WERI-Rb-1 (cell line): ENCODE measurements around the gene ZNF749.
A peak's percentile ranks its signal among the peaks of the same experiment; 100 is the strongest.

Experiments
- DNase-seq: peaks from one replicate; pipeline ENCODE4 v3.0.0-alpha.2; 2020
- H3K27ac ChIP-seq: fragments of 250-450 bp; sonication (Bioruptor Pico); 2 replicates; pipeline ENCODE4 v1.5.1; 2020; ENCODE audit warnings: mild to moderate bottlenecking, moderate library complexity
- H3K27me3 ChIP-seq: fragments of 250-450 bp; sonication (Bioruptor Pico); 2 replicates; pipeline ENCODE4 v1.5.1; 2021; ENCODE audit warnings: mild to moderate bottlenecking, low read depth, moderate library complexity; ENCODE audit not compliant: insufficient read depth, severe bottlenecking
- H3K36me3 ChIP-seq: fragments of 250-450 bp; sonication (Bioruptor Pico); 2 replicates; pipeline ENCODE4 v1.5.1; 2020; ENCODE audit warnings: mild to moderate bottlenecking, moderate library complexity
- H3K4me3 ChIP-seq: 2 replicates; pipeline ENCODE4 v1.5.1; 2011; ENCODE audit warnings: low read depth, mild to moderate bottlenecking, control low read depth, low read length
- H3K9me3 ChIP-seq: fragments of 250-450 bp; sonication (Bioruptor Pico); 2 replicates; pipeline ENCODE4 v1.5.1; 2021; ENCODE audit warnings: mild to moderate bottlenecking, moderate library complexity; ENCODE audit not compliant: severe bottlenecking
- TF ChIP-seq, protein P1 (sequence below): IDR thresholded peaks from 2 replicates; pipeline ENCODE4 v1.5.1; 2011; ENCODE audit warnings: low read depth, mild to moderate bottlenecking, control low read depth, inconsistent platforms, low read length

The ZNF749 gene

DNA sequence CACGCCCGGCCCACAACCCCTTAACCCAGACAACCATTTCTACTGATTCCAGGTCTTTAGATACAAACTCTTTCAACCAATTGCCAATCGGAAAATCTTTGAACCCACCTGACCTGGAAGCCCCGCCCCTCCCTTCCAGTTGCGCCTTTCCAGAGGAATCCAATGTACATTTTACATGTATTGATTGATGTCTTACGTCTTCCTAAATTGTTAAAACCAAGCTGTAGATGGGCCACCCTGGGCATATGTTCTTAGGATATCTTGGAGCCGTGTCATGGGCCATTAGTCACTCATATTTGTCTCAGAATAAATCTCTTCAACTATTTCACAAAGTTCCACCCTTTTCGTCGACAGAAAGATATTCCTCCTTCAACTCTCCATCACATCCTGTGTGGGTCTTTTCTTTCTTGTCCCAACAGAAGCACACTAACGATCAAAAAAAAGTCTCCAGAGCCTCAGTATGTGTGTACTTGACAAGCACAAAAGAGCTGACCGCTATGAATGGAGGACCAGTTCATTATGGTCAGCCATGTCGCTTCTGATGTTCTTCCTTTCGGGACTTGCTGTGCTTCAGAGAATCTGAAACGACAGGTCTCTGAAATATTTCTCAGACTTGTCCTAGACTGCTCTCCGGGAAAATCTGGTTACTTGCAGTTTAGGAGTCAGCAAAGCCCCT lies 601 bp upstream of the ZNF749 start:
- peak overlapping the region; percentile 57 for H3K4me3 ChIP-seq
- peaks cover 2% of the 10 kb centered on the region for H3K9me3 ChIP-seq
- TF ChIP-seq, protein P1, sequence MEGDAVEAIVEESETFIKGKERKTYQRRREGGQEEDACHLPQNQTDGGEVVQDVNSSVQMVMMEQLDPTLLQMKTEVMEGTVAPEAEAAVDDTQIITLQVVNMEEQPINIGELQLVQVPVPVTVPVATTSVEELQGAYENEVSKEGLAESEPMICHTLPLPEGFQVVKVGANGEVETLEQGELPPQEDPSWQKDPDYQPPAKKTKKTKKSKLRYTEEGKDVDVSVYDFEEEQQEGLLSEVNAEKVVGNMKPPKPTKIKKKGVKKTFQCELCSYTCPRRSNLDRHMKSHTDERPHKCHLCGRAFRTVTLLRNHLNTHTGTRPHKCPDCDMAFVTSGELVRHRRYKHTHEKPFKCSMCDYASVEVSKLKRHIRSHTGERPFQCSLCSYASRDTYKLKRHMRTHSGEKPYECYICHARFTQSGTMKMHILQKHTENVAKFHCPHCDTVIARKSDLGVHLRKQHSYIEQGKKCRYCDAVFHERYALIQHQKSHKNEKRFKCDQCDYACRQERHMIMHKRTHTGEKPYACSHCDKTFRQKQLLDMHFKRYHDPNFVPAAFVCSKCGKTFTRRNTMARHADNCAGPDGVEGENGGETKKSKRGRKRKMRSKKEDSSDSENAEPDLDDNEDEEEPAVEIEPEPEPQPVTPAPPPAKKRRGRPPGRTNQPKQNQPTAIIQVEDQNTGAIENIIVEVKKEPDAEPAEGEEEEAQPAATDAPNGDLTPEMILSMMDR, result no peak
- H3K27ac ChIP-seq, result peak overlapping the region; percentile 89
- no peaks in the 10 kb centered on the region for H3K27me3 ChIP-seq
- DNase-seq, result no peak
- H3K36me3 ChIP-seq, result peaks cover 20% of the 10 kb centered on the region

DNA sequence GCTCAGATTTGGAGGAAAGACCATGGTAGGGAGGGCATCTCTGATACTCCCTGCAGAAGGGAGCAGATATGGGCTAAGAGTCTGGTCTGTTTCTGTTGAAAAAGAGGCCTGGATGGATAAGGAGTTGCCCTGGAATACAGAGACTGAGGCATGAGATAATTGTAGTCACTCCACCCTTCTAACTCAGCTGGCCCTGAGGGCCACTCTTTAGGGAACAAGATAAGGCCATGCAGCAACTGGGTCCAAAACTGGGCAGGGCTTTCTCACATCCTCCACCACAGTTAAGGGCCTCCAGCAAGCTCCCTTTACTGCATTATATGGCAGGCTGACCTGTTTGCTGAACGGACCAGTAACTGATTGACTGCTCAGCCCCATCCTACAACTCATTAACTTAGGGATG lies 1.3 kb downstream of the ZNF749 start:
- no peak for DNase-seq
- H3K27ac ChIP-seq, result no peak overlapping the region
- peak overlapping the region; percentile 57 for H3K4me3 ChIP-seq
- TF ChIP-seq, protein P1, result no peak
- H3K27me3 ChIP-seq, result no peaks in the 10 kb centered on the region
- peaks cover 20% of the 10 kb centered on the region for H3K36me3 ChIP-seq
- peaks cover 2% of the 10 kb centered on the region for H3K9me3 ChIP-seq

DNA sequence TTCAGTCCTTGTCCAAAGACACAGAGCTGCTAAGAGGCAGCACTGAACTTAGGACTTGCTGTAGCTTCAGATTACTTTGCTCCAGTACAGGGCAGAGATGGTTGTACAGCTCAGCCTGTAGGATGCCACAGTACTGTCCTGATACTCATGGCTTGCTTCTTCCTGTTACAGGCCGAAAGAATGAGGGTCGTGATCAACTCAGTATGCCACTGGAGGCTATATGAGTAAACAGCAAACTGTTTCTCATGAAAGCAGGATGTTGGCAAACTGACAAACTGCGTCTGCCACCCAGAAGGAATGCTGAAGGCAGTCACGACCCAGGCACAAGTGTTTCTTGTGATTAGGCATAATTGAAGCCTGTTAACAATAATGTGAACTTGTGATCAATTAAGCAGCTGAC lies 2.8 kb downstream of the ZNF749 start:
- peaks cover 25% of the 10 kb centered on the region for H3K36me3 ChIP-seq
- no peak for DNase-seq
- H3K27ac ChIP-seq, result no peak overlapping the region
- TF ChIP-seq, protein P1, result no peak
- peaks cover 2% of the 10 kb centered on the region for H3K9me3 ChIP-seq
- H3K27me3 ChIP-seq, result no peaks in the 10 kb centered on the region
- H3K4me3 ChIP-seq, result no peak overlapping the region

DNA sequence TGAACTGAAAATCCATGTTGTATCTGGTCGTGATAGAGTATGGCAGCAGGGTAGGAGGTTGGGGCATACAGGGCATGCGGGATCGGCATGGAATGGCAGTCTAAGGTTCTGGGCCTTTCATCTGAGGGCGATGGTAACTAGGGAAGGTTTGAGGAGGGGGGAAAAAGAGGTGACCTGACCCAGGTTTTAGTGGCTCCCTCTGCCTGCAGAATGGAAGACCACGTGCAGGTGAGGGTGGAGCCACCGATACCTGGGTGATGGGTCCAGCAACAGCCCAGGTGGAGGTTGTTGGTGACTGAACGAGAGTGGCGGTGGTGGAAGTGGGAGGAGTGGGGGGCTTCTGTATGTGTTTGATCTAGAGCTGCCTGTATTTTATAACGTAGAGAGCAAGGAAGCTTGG lies 3.8 kb downstream of the ZNF749 start:
- no peak overlapping the region for H3K4me3 ChIP-seq
- H3K27me3 ChIP-seq, result no peaks in the 10 kb centered on the region
- DNase-seq, result no peak
- TF ChIP-seq, protein P1, result no peak
- peaks cover 2% of the 10 kb centered on the region for H3K9me3 ChIP-seq
- H3K36me3 ChIP-seq, result peaks cover 35% of the 10 kb centered on the region
- no peak overlapping the region for H3K27ac ChIP-seq

DNA sequence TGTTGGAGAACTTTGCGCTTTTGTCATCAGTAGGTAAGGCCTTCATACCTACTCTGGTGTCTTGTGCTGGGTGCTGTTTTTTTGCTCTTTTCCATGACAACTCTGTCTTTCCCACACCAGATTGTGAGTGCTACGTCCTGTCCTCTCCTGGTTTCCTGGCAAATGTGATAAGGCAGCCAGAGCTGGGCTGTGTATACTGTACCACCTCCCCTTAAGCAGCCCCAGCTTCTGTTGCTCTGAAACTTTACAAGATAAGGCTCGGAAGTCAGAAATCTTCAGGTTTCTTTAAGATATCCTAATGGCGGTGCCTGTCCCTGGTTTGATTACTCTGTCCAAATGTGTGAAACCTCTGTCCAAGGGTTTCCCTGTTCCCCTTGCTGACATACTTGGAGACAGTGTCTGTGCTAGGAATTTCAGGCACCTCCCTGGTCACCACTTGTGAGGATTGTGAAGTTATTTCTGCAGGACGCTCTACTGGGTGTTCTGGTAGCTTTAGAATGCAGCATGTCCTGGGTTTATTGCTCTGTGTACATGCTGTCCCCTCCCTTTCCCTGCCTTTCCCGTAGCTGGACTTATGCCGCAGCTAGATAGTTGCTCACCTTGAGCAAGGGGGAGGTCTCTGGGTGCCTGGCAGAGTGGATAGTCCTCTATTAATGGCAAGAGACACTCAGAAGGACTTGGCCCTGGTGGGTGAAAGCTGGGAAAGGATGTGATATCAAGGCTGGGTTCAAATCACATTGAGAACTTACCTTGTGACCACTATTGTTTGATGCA lies 7.0 kb downstream of the ZNF749 start:
- H3K9me3 ChIP-seq, result no peaks in the 10 kb centered on the region
- no peaks in the 10 kb centered on the region for H3K27me3 ChIP-seq
- TF ChIP-seq, protein P1, result no peak
- no peak overlapping the region for H3K27ac ChIP-seq
- peaks cover 52% of the 10 kb centered on the region for H3K36me3 ChIP-seq
- no peak overlapping the region for H3K4me3 ChIP-seq
- DNase-seq, result no peak
